IPS-20b (cell line): Measurements from ENCODE around the gene NCOA4.

Experiments used
- H3K27ac ChIP-seq: one replicate; pipeline ENCODE4 v1.5.1; 2013; ENCODE audit warnings: low read length
- H3K27me3 ChIP-seq: 2 replicates; pipeline ENCODE4 v1.6.1; 2013; ENCODE audit warnings: mild to moderate bottlenecking, low read length, inconsistent platforms; ENCODE audit not compliant: insufficient read depth
- H3K36me3 ChIP-seq: 2 replicates; pipeline ENCODE4 v1.6.1; 2013; ENCODE audit warnings: low read depth, mild to moderate bottlenecking, inconsistent platforms, low read length, moderate library complexity; ENCODE audit not compliant: insufficient read depth
- H3K4me1 ChIP-seq: 2 replicates; pipeline ENCODE4 v1.6.1; 2013; ENCODE audit warnings: mild to moderate bottlenecking, control low read depth, inconsistent platforms, low read length, moderate library complexity; ENCODE audit not compliant: insufficient read depth
- H3K4me3 ChIP-seq: 2 replicates; pipeline ENCODE4 v1.5.1; 2013; ENCODE audit warnings: mild to moderate bottlenecking, low read length, inconsistent platforms
- H3K9ac ChIP-seq: 2 replicates; pipeline ENCODE4 v1.6.1; 2013; ENCODE audit warnings: low read depth, mild to moderate bottlenecking, inconsistent platforms, low read length, moderate library complexity
- H3K9me3 ChIP-seq: 2 replicates; pipeline ENCODE4 v1.6.1; 2013; ENCODE audit warnings: mild to moderate bottlenecking, low read depth, low read length, inconsistent platforms; ENCODE audit not compliant: insufficient read depth

Gene NCOA4

GRCh38 chr10:46029461-46030030 is 877 bp downstream of the NCOA4 start:
- H3K4me3 ChIP-seq = peak overlapping the region; percentile 84
- peaks cover 11% of the 10 kb centered on the region; the same call in 1 of the 2 replicates for H3K4me1 ChIP-seq
- peak overlapping the region; percentile 76 for H3K9ac ChIP-seq
- no peaks in the 10 kb centered on the region for H3K9me3 ChIP-seq
- H3K27ac ChIP-seq = no peak overlapping the region
- no peaks in the 10 kb centered on the region for H3K27me3 ChIP-seq
- no peaks in the 10 kb centered on the region for H3K36me3 ChIP-seq

GRCh38 chr10:46028584-46029460 is 1.6 kb downstream of the NCOA4 start:
- Histone ChIP-seq H3K4me1 (peaks cover 11% of the 10 kb centered on the region; the same call in 1 of the 2 replicates), H3K27me3 (no peaks in the 10 kb centered on the region), H3K9ac (peak overlapping the region; percentile 76; the same call in 1 of the 2 replicates), H3K36me3 (no peaks in the 10 kb centered on the region), H3K9me3 (no peaks in the 10 kb centered on the region), H3K4me3 (peak overlapping the region; percentile 84; the same call in 1 of the 2 replicates), H3K27ac (no peak overlapping the region)

- no peaks in the 10 kb centered on the region for H3K36me3 ChIP-seq
- no peaks in the 10 kb centered on the region for H3K9me3 ChIP-seq
- H3K27ac ChIP-seq = no peak overlapping the region
- H3K27me3 ChIP-seq = no peaks in the 10 kb centered on the region
- no peak overlapping the region for H3K4me3 ChIP-seq
- H3K4me1 ChIP-seq = peaks cover 11% of the 10 kb centered on the region; the same call in 1 of the 2 replicates
- no peak overlapping the region for H3K9ac ChIP-seq
Observed at GRCh38 chr10:46026106-46026505, 4.3 kb downstream of the NCOA4 start.

- Histone ChIP-seq H3K9ac (no peak overlapping the region), H3K4me3 (no peak overlapping the region), H3K27me3 (no peaks in the 10 kb centered on the region), H3K9me3 (no peaks in the 10 kb centered on the region), H3K4me1 (peaks cover 16% of the 10 kb centered on the region), H3K27ac (no peak overlapping the region), H3K36me3 (no peaks in the 10 kb centered on the region)
Observed at GRCh38 chr10:46025406-46025805, 5.0 kb downstream of the NCOA4 start.

DNA sequence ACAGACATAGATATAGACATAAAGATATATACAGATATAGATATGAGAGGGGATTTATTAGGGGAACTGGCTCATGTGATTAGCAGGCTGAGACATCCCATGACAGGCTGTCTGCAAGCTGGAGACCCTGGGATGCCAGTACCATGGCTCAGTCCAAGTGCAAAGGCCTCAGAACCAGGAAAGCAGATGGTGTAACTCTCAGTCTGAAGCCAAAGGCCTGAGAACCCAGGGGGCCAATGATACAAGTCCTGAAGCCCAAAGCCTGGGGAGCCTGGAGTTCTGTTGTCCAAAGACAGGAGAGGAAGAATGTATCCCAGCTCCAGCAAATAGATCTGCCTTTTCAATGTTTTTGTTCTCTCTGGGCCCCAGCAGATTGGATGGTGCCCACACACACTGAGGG is 5.5 kb downstream of the NCOA4 start:
- H3K4me3 ChIP-seq = no peak overlapping the region
- H3K36me3 ChIP-seq = no peaks in the 10 kb centered on the region
- H3K4me1 ChIP-seq = peaks cover 19% of the 10 kb centered on the region
- no peaks in the 10 kb centered on the region for H3K9me3 ChIP-seq
- no peaks in the 10 kb centered on the region for H3K27me3 ChIP-seq
- H3K27ac ChIP-seq = no peak overlapping the region
- no peak overlapping the region for H3K9ac ChIP-seq

- no peaks in the 10 kb centered on the region for H3K27me3 ChIP-seq
- H3K4me3 ChIP-seq = peak overlapping the region; percentile 80
- no peaks in the 10 kb centered on the region for H3K36me3 ChIP-seq
- no peak overlapping the region for H3K27ac ChIP-seq
- peaks cover 9% of the 10 kb centered on the region for H3K4me1 ChIP-seq
- peak overlapping the region; percentile 73; the same call in 1 of the 2 replicates for H3K9ac ChIP-seq
- no peaks in the 10 kb centered on the region for H3K9me3 ChIP-seq
Observed at GRCh38 chr10:46022978-46023702, 7.3 kb downstream of the NCOA4 start.

DNA sequence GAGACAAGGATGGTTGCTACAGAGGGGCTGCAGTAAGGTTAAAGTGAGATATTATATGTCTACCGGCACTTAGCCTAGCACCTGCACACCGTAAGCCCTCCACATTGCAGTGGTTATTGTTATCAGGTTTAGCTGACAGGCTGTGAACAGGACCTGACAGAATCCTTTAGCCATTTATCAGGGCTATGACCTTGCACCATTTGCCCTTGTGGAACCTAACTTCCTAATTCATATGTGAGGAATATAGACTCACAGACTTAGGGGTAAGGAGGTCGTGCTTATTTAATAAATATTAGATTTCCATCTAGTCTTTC is 10.1 kb downstream of the NCOA4 start:
- H3K36me3 ChIP-seq = peaks cover 11% of the 10 kb centered on the region
- no peak overlapping the region for H3K9ac ChIP-seq
- no peak overlapping the region for H3K27ac ChIP-seq
- H3K27me3 ChIP-seq = no peaks in the 10 kb centered on the region
- peaks cover 9% of the 10 kb centered on the region for H3K4me1 ChIP-seq
- no peaks in the 10 kb centered on the region for H3K9me3 ChIP-seq
- H3K4me3 ChIP-seq = no peak overlapping the region

GRCh38 chr10:46019569-46020343 is 10.7 kb downstream of the NCOA4 start:
- H3K4me3 ChIP-seq = no peak overlapping the region
- no peaks in the 10 kb centered on the region for H3K9me3 ChIP-seq
- peaks cover 9% of the 10 kb centered on the region for H3K4me1 ChIP-seq
- H3K36me3 ChIP-seq = peaks cover 17% of the 10 kb centered on the region
- H3K27ac ChIP-seq = no peak overlapping the region
- no peak overlapping the region for H3K9ac ChIP-seq
- no peaks in the 10 kb centered on the region for H3K27me3 ChIP-seq

GRCh38 chr10:46019177-46019528 is 11.3 kb downstream of the NCOA4 start:
- no peak overlapping the region for H3K9ac ChIP-seq
- no peaks in the 10 kb centered on the region for H3K9me3 ChIP-seq
- no peaks in the 10 kb centered on the region for H3K27me3 ChIP-seq
- no peak overlapping the region for H3K27ac ChIP-seq
- H3K4me3 ChIP-seq = no peak overlapping the region
- H3K4me1 ChIP-seq = peaks cover 9% of the 10 kb centered on the region
- H3K36me3 ChIP-seq = peaks cover 23% of the 10 kb centered on the region

GRCh38 chr10:46018453-46019176 is 11.8 kb downstream of the NCOA4 start:
- Histone ChIP-seq H3K9ac (0 out of 2 replicates have a peak overlapping the region, but pooled peaks have one; percentile 17), H3K9me3 (no peaks in the 10 kb centered on the region), H3K27ac (no peak overlapping the region), H3K36me3 (peaks cover 28% of the 10 kb centered on the region), H3K27me3 (no peaks in the 10 kb centered on the region), H3K4me1 (peaks cover 9% of the 10 kb centered on the region), H3K4me3 (no peak overlapping the region)

GRCh38 chr10:46017733-46018132 is 12.7 kb downstream of the NCOA4 start:
- Histone ChIP-seq H3K9ac (no peak overlapping the region), H3K27me3 (no peaks in the 10 kb centered on the region), H3K9me3 (no peaks in the 10 kb centered on the region), H3K4me1 (peaks cover 9% of the 10 kb centered on the region), H3K36me3 (peaks cover 37% of the 10 kb centered on the region), H3K27ac (no peak overlapping the region), H3K4me3 (no peak overlapping the region)
